Measurements from ENCODE around the gene SP100. TPM values are rescaled to one million over a fixed set of nuclear protein-coding genes. Genes with fewer than 3 reads are reported as not detected.
"Not testable (repeated sequence)": the region's sequence is repeated elsewhere in the genome, so short reads cannot be mapped to it uniquely, and the experiment has no call there.

SP100 gene
- 0.15 TPM in 1 of 2 replicates, not detected in the other for total RNA-seq (2014; rRNA removed; shearing (Covaris generic))

DNA sequence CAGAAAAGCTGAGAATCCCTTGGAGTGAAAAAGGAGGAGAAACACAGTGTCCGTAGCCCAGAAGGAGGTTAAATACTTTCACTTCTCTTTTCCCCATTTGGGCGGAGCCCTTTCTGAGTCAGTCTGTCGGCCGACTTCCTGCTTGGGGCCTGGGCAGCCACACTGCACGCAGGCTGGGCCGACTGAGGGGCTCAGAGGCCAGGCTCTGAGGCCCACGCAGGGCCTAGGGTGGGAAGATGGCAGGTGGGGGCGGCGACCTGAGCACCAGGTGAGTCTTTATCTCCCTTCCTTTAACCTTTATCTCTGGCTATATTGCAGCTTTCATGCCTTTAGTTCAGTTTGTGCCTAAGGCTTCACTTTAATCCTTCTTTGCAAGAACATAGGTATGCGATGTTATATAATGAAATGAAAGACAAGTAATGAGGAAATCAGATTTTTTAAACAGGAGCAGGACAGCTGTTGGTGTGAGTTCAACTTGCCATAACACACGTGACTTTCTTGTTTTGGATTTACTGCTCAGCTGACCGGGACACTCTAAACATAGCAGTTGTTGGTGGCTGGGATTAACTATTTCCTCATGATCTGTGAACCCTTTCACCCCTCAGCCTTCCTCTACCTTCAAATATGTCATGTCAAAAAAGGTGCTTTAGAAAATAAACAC, at the start of gene SP100:
SP100 (plus strand) TSS at position 141 of the 661 bp plus-strand sequence; CDS start at position 237, 96 bp downstream.
- H3K4me3 ChIP-seq (ENCODE audit: insufficient read depth, low read depth, low read length): no peak within 1 kb of the TSS
- peak; percentile 32 for DNase-seq
- peaks cover 15% of the 10 kb centered on the region for H3K27me3 ChIP-seq (ENCODE audit: control insufficient read depth, insufficient read depth, low read length)
- H3K36me3 ChIP-seq (replicated peaks; ENCODE audit: control insufficient read depth, insufficient read depth, low read length): no peaks in the 10 kb centered on the region

DNA sequence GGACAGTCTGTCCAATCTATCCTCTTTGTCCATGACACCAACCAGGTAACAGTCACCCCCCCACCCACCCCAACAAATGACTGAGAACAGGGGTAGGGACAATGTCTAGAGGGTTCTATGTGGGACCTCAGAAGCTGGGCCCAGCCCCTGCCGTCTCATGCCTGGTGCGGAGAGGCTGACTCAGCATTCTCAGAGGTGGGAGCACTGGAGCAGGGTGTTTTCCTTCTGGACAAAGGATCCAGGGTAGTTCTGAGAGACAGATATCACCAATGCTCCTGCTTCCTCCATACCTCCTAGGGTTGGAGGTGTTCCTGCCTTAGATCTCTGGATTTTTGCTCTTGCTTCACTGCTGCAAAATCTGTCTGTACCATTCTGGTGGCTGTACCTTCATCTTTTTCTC, 33.9 kb upstream of the SP100 start:
- no peak for DNase-seq
- Histone ChIP-seq H3K27me3 (ENCODE audit: control insufficient read depth, insufficient read depth, low read length) (no peaks in the 10 kb centered on the region), H3K36me3 (replicated peaks; ENCODE audit: control insufficient read depth, insufficient read depth, low read length) (no peaks in the 10 kb centered on the region), H3K4me3 (ENCODE audit: insufficient read depth, low read depth, low read length) (no peak overlapping the region)

DNA sequence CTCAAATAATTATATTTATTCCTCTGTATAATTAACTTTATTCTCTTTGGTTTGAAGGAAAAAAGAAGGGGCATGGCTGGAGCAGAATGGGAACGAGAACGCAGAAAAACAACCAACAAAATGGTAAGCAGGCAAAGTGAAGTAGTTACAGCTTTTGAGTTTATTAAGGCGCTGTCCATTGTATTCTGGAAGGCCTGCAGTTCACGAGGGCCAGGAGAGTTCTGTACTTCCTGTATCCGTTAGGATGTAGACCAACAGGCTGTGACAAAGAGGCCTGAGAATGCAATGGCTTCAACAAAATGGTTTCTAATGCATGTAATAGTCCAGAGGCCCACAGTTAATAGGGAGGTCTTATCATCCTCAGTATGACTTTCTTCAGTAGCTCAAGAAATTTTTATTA, 32.5 kb upstream of the SP100 start:
- DNase-seq: no peak
- Histone ChIP-seq H3K27me3 (ENCODE audit: control insufficient read depth, insufficient read depth, low read length) (no peaks in the 10 kb centered on the region), H3K4me3 (ENCODE audit: insufficient read depth, low read depth, low read length) (no peak overlapping the region), H3K36me3 (replicated peaks; ENCODE audit: control insufficient read depth, insufficient read depth, low read length) (no peaks in the 10 kb centered on the region)

DNA sequence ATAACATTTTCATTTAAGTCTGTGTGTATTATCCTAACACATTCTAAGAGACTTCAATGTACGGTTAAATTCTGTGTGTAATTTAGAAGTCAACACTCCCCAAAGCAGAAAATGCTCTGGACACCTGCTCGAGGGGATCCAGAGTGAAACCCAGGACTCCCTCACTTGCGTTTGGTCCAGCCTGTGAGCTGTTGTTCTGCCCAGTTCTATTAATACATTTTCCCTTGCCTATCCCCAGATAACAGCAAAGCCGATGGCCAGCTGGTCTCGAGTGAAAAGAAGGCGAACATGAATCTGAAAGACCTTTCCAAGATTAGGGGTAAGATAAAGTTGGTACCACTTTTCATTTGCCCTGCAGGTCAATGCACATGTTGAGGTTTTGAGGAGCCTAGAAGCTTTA, 31.0 kb upstream of the SP100 start:
- H3K4me3 ChIP-seq (ENCODE audit: insufficient read depth, low read depth, low read length): no peak overlapping the region
- no peak for DNase-seq
- H3K27me3 ChIP-seq (ENCODE audit: control insufficient read depth, insufficient read depth, low read length): no peaks in the 10 kb centered on the region
- H3K36me3 ChIP-seq (replicated peaks; ENCODE audit: control insufficient read depth, insufficient read depth, low read length): no peaks in the 10 kb centered on the region

DNA sequence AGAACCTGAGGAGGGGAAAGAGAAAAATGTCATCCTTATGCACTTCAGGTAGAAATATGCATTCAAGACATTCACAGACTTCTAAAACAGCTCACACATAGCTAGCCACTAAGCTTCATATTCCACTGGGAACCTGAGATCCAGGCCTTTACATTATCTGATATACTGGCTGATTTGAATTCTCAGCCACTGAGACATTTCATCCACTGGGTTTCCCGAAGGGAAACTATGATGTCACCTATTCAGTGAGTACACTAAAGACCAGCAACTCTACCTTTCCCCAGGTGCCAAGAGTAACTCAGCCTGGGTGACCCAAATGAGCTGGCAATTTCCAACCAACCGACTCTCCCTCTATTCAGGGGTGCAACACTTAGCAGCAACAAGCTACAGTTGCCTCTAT, 21.7 kb upstream of the SP100 start:
- Histone ChIP-seq H3K4me3 (ENCODE audit: insufficient read depth, low read depth, low read length) (no peak overlapping the region), H3K36me3 (replicated peaks; ENCODE audit: control insufficient read depth, insufficient read depth, low read length) (no peaks in the 10 kb centered on the region), H3K27me3 (ENCODE audit: control insufficient read depth, insufficient read depth, low read length) (no peaks in the 10 kb centered on the region)
- no peak for DNase-seq

DNA sequence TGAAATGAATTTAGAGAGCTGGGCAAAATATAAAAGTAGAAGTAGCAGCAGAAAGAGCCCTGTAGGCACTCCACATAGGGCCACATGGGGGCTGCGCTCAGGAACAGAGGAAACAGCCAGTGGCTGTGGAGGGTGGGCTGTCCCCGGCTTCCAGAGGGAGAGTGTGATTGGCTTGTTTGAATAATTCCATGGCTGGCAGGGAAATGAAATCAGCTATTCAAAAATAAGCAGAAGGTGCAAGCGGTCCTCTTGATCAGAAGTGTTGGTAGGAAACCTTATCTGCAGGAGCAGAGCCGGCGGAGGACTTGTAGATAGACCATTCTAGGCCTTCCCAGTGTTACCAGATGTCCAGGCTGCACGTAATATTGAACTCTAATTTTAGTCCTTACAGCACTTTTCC, 17.3 kb upstream of the SP100 start:
- H3K36me3 ChIP-seq (replicated peaks; ENCODE audit: control insufficient read depth, insufficient read depth, low read length); DNase-seq; H3K27me3 ChIP-seq (ENCODE audit: control insufficient read depth, insufficient read depth, low read length); H3K4me3 ChIP-seq (ENCODE audit: insufficient read depth, low read depth, low read length): not testable (repeated sequence)

DNA sequence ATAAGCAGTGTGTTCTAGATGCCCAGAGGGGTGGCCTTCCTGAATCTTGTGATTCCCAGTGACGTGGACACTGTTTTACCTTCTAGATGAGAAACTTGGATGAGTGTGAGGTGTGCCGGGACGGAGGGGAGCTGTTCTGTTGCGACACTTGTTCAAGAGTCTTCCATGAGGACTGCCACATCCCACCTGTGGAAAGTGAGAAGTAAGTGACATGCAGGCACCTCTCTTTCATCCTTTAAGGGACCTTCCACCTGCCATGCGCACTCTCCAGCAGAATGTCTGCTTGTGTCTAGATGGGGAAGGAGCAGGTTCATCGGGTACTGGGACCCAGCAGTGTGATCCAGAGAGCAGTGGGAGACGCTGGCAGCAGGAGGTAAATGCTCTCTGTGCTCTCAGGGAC, 16.0 kb upstream of the SP100 start:
- H3K4me3 ChIP-seq (ENCODE audit: insufficient read depth, low read depth, low read length): no peak overlapping the region
- DNase-seq: no peak
- no peaks in the 10 kb centered on the region for H3K27me3 ChIP-seq (ENCODE audit: control insufficient read depth, insufficient read depth, low read length)
- H3K36me3 ChIP-seq (replicated peaks; ENCODE audit: control insufficient read depth, insufficient read depth, low read length): no peaks in the 10 kb centered on the region

DNA sequence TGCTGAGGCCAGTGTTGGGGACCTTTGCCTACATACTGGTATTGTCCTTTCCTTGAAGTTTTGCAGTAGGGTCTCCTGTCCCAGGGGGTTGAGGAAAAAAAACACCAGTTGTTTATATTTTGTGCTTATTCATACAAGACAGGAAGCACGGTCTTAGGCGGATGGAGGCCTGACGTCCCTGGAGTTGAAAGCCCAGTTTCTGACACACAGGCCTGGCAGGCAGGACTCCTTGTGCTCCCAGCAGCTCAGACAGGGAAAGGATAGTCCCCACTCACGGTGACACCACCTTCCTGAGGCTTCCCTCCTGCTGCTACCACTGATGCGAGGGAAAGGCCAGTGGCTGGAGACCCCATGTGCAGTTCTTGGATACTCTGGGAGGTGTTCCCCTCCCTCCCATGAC, 15.5 kb upstream of the SP100 start:
- no peaks in the 10 kb centered on the region for H3K27me3 ChIP-seq (ENCODE audit: control insufficient read depth, insufficient read depth, low read length)

DNA sequence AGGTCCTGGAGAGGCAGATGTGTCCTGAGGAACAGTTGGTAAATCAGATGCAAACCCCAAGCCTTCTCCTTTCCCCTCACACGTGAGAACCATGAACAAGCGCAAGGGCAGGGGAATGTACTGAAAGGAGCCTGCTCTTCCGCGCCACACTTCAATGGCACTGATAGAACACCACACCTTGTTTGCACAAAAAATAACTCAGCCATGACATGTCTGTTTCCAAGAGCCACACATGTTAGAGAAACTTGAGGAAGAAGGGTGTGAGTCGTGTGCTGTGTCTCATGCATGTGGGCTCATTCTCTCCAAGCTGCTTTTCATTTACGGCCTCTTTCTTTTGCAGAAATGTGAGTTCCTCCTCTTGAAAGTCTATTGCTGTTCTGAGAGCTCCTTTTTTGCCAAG, 15.0 kb upstream of the SP100 start:
- not testable (repeated sequence) for H3K27me3 ChIP-seq (ENCODE audit: control insufficient read depth, insufficient read depth, low read length); H3K4me3 ChIP-seq (ENCODE audit: insufficient read depth, low read depth, low read length); H3K36me3 ChIP-seq (replicated peaks; ENCODE audit: control insufficient read depth, insufficient read depth, low read length); DNase-seq

More for the DNA sequence above, 15.5 kb upstream of the SP100 start:
- no peak for DNase-seq
- H3K36me3 ChIP-seq (replicated peaks; ENCODE audit: control insufficient read depth, insufficient read depth, low read length): no peaks in the 10 kb centered on the region
- H3K4me3 ChIP-seq (ENCODE audit: insufficient read depth, low read depth, low read length): no peak overlapping the region

DNA sequence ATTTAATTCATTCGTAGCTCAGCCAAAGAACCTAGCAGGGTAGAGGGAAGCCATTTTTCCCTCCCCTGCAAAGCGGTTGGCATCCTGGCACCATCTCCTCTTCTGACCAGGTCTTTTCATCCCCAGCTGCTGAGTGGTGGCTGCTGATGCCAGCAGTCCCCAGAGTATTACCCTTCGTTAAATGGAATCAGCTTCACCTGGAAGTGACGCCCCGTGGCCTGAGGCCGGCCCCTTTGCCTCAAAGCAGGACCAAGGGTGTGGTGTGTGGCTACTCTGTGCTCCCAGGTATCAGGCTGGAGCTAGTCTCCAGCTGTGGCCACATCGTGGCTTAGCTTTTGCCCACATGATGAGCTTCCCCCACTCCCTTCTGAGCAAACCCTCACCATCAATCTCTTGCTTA, 12.3 kb upstream of the SP100 start:
- no peak overlapping the region for H3K4me3 ChIP-seq (ENCODE audit: insufficient read depth, low read depth, low read length)
- no peak for DNase-seq
- no peaks in the 10 kb centered on the region for H3K27me3 ChIP-seq (ENCODE audit: control insufficient read depth, insufficient read depth, low read length)
- no peaks in the 10 kb centered on the region for H3K36me3 ChIP-seq (replicated peaks; ENCODE audit: control insufficient read depth, insufficient read depth, low read length)

DNA sequence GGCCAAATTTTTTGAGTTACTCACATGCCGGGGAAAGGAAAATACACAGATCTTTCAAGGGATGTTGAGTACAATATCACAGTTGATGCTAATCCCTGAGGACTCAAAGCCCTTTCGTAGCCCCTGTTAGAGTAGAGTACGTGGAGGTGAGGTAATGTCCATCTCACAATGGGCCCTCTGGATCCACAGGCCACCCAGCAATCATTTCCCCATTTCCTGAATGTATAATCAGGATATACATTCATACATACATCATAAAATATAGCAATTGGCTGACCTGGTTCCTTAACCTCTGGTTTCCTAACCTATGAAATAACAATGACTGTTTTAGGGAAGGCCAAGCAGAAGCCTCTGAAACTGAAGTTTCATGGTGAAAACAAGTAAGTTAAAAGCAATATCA, 10.2 kb upstream of the SP100 start:
- no peaks in the 10 kb centered on the region for H3K36me3 ChIP-seq (replicated peaks; ENCODE audit: control insufficient read depth, insufficient read depth, low read length)
- H3K27me3 ChIP-seq (ENCODE audit: control insufficient read depth, insufficient read depth, low read length): peaks cover 8% of the 10 kb centered on the region
- no peak for DNase-seq
- no peak overlapping the region for H3K4me3 ChIP-seq (ENCODE audit: insufficient read depth, low read depth, low read length)

DNA sequence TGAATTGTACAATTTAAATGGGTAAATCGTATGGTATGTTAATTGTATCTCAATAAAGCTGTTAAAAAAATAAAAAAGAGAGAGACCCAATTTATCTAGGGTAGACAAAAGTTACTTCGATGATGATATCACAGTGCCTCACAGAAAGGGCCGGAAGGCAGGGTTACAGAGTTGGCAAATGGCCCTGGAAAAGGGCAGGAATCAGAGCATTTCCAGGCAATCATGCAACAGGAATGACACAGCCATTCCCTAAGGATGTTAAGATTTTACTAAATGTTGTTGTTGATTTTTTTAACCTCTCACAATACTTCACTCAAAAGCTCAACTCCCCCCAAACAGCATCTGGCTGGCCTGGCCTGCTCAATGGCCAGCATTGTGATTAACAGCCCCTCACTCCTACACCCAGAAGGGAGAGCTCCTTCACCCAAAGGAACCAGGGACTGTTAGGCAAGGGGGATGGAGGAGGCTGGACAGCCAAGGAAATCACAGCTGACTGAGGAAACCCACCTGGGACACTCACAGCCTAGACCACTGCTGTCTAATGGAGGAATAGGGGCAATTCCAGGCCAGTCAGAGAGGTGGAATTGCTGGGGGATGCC, 7.7 kb upstream of the SP100 start:
- DNase-seq: no peak
- no peak overlapping the region for H3K4me3 ChIP-seq (ENCODE audit: insufficient read depth, low read depth, low read length)

DNA sequence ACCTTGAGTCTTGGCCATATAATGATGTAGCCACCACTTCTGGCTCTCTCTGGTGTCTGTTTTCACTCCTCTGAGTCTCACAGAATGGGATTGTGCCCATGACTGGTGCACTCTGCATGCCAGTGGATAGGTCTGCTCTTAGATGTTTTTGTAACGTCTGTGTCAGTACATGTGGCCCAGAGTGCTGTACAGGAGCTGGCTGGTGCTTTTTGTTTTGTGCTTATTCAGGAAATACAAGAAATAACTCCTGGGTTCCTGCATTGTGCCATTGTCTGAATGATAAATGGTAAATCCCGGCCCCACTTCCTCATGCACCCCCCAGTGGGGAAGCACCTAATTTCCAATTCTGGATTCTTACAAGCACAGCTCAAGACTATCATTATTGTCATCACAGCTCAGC, 6.7 kb upstream of the SP100 start:
- not testable (repeated sequence) for DNase-seq; H3K4me3 ChIP-seq (ENCODE audit: insufficient read depth, low read depth, low read length); H3K36me3 ChIP-seq (replicated peaks; ENCODE audit: control insufficient read depth, insufficient read depth, low read length)
- H3K27me3 ChIP-seq (ENCODE audit: control insufficient read depth, insufficient read depth, low read length): peaks cover 26% of the 10 kb centered on the region

More for the DNA sequence above, 7.7 kb upstream of the SP100 start:
- Histone ChIP-seq H3K27me3 (ENCODE audit: control insufficient read depth, insufficient read depth, low read length) (peaks cover 26% of the 10 kb centered on the region), H3K36me3 (replicated peaks; ENCODE audit: control insufficient read depth, insufficient read depth, low read length) (no peaks in the 10 kb centered on the region)

DNA sequence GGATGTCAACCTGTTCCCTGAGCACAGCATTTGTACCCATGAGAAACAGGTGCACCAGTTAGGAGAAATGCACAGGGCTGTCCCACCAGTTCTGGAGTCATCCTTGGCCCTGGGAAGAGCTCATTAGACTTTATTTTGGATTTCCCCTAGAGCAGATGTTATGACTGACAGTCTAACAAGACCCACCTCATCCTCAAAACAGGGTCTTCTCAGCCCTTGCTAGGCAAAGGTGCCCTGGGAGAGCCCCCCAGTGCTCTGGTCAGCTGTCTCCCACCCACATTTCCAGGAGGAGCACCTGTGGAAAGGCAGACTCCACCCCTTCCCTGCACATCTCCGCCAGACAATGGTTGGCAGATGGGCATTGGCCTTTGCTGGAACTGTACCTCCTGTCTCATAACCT, 5.7 kb upstream of the SP100 start:
- DNase-seq: no peak
- H3K36me3 ChIP-seq (replicated peaks; ENCODE audit: control insufficient read depth, insufficient read depth, low read length): no peaks in the 10 kb centered on the region
- no peak overlapping the region for H3K4me3 ChIP-seq (ENCODE audit: insufficient read depth, low read depth, low read length)
- peaks cover 26% of the 10 kb centered on the region for H3K27me3 ChIP-seq (ENCODE audit: control insufficient read depth, insufficient read depth, low read length)

DNA sequence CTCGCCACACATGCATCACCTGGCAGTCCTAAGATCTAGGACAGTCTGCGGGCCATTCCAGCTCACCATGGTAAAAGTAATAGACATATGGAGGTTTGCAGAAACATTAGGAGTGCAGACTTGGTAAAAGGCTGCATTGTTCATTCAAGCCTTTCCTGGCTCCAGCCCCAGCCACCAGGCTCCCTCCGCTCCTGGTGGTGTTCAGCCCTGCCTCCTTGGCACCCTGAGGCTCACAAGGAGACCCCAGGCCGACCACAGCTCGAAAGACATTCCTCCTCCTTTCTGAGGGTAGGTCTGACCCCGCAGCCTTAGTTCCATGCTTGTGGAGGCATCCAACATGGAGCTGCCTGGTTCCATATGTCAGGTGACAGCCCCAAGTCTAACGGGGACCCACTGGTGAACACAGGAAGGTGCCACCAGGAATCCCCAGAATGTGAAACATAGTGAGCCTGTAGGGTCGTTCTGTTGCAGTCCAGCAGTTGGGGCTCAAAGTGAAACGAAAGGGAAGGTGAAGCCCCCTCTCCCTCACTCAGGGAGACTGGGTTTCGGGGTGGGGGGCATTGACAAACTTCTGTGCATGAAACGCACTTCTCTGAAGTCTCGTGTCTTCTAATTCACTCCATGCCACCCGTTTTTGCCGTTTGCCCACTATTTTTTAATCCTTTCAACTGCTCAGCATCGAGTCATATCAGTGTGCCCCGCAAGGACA, 5.0 kb upstream of the SP100 start:
- H3K36me3 ChIP-seq (replicated peaks; ENCODE audit: control insufficient read depth, insufficient read depth, low read length): no peaks in the 10 kb centered on the region
- H3K27me3 ChIP-seq (ENCODE audit: control insufficient read depth, insufficient read depth, low read length): peaks cover 26% of the 10 kb centered on the region
- peak overlapping the region; percentile 44 for H3K4me3 ChIP-seq (ENCODE audit: insufficient read depth, low read depth, low read length)
- DNase-seq: peak; percentile 26

Measured in H7 (cell line).